HepG2 (cell line): ENCODE results near the gene DLX1. TPM values are rescaled to one million over a fixed set of nuclear protein-coding genes. Genes with fewer than 3 reads are reported as not detected.

Source experiments
- CBX2 ChIP-seq, 2 experiments: fragments of 200-600 bp in 1 of 2; sonication (generic); formaldehyde crosslinking in 1 of 2; IDR thresholded peaks; 2 replicates each; pipeline versions ENCODE4 v1.7.0 to v1.8.1; 2018 to 2022; ENCODE audit warnings: low read depth in 2 of 2, low read length in 1 of 2, mild to moderate bottlenecking in 1 of 2, missing genetic modification reagents in 1 of 2
- HNRNPK ChIP-seq: fragments of 200-400 bp; formaldehyde crosslinking; IDR thresholded peaks from 2 replicates; pipeline ENCODE4 v1.6.1; 2018; ENCODE audit warnings: low read length, low read depth, moderate library complexity, mild to moderate bottlenecking; ENCODE audit not compliant: poor library complexity, severe bottlenecking
- HNRNPUL1 ChIP-seq: fragments of 200-400 bp; formaldehyde crosslinking; IDR thresholded peaks from 2 replicates; pipeline ENCODE4 v1.6.1; 2017; ENCODE audit warnings: low read depth, mild to moderate bottlenecking, low read length, moderate library complexity
- HOXD1 ChIP-seq: sonication (generic); formaldehyde crosslinking; IDR thresholded peaks from 2 replicates; pipeline ENCODE4 v1.5.0; 2020; ENCODE audit warnings: missing genetic modification reagents
- KLF15 ChIP-seq: sonication (generic); formaldehyde crosslinking; IDR thresholded peaks from 2 replicates; pipeline ENCODE4 v1.8.1; 2023; ENCODE audit warnings: borderline replicate concordance, mild to moderate bottlenecking, inconsistent platforms, missing genetic modification reagents, mixed read lengths
- KLF16 ChIP-seq, 2 experiments: sonication (generic) in 1 of 2; formaldehyde crosslinking in 1 of 2; IDR thresholded peaks; 2 replicates each; pipeline versions ENCODE4 v1.6.1 to v1.8.0; 2016 to 2023; ENCODE audit warnings: missing genetic modification reagents in 2 of 2, missing compliant biosample characterization in 1 of 2
- MAFK ChIP-seq, 2 experiments: IDR thresholded peaks in 1 of 2; conservative IDR thresholded peaks in 1 of 2; 2 replicates each; pipeline ENCODE4 v1.6.1; 2011; ENCODE audit warnings: improper control_type of control experiment in 2 of 2, low read length in 2 of 2
- PAXIP1 ChIP-seq: sonication (generic); formaldehyde crosslinking; conservative IDR thresholded peaks from 2 replicates; pipeline ENCODE4 v1.4.0; 2020; ENCODE audit warnings: mild to moderate bottlenecking, missing genetic modification reagents, moderate library complexity
- PRDM10 ChIP-seq: sonication (generic); formaldehyde crosslinking; IDR thresholded peaks from 2 replicates; pipeline ENCODE4 v1.4.0; 2020; ENCODE audit warnings: low read depth, missing genetic modification reagents
- SNAPC2 ChIP-seq: sonication (generic); formaldehyde crosslinking; IDR thresholded peaks from 2 replicates; pipeline ENCODE4 v1.8.1; 2022; ENCODE audit warnings: mild to moderate bottlenecking, missing genetic modification reagents
- ZNF260 ChIP-seq: sonication (generic); formaldehyde crosslinking; IDR thresholded peaks from 2 replicates; pipeline ENCODE4 v1.4.0; 2020; ENCODE audit warnings: missing genetic modification reagents, low read depth, mild to moderate bottlenecking, borderline replicate concordance
- ZNF414 ChIP-seq: sonication (generic); formaldehyde crosslinking; IDR thresholded peaks from 2 replicates; pipeline ENCODE4 v1.5.0; 2020; ENCODE audit warnings: missing genetic modification reagents
- ZNF549 ChIP-seq: sonication (generic); formaldehyde crosslinking; IDR thresholded peaks from 2 replicates; pipeline ENCODE4 v1.5.0; 2020; ENCODE audit warnings: missing genetic modification reagents
- ZNF552 ChIP-seq: sonication (generic); formaldehyde crosslinking; IDR thresholded peaks from 2 replicates; pipeline ENCODE4 v1.9.0; 2022; ENCODE audit warnings: missing genetic modification reagents, mild to moderate bottlenecking, borderline replicate concordance
- ZNF691 ChIP-seq: sonication (generic); formaldehyde crosslinking; IDR thresholded peaks from 2 replicates; pipeline ENCODE4 v1.4.0; 2020; ENCODE audit warnings: missing genetic modification reagents, low read depth, mild to moderate bottlenecking, borderline replicate concordance
- ZNF777 ChIP-seq: sonication (generic); formaldehyde crosslinking; IDR thresholded peaks from 2 replicates; pipeline ENCODE4 v1.4.0; 2020; ENCODE audit warnings: missing genetic modification reagents
- polyA plus RNA-seq, 8 experiments: library from polyadenylated mRNA; depleted of rRNA in 3 of 8; stranded (reverse) in 7 of 8; unstranded in 1 of 8; fragments of >200 nt; fragmentation: Illumina TruSeq in 4 of 8; extraction: Trizol in 4 of 8; gene quantifications; 2 replicates each; pipeline versions ENCODE4 v1.2.1 to v1.2.3, GENCODE V29; 2011 to 2016; ENCODE audit warnings: low read depth in 4 of 8, missing spikeins in 1 of 8, mixed read lengths in 1 of 8; ENCODE audit not compliant: insufficient read depth in 1 of 8
- total RNA-seq, 5 experiments: library from RNA; depleted of rRNA; stranded (reverse); fragments of >200 nt; fragmentation: Illumina TruSeq; extraction: Trizol; gene quantifications; 2 replicates each; pipeline ENCODE4 v1.2.3, GENCODE V29; 2016; ENCODE audit warnings: low read depth in 1 of 5

The DLX1 gene
- total and polyA plus RNA-seq, 2 of the 13 experiments (the other 11 are each of a cell fraction or from before 2014, with no cell fraction given), result 0.18 to 0.86 TPM

- TF ChIP-seq CBX2 (IDR thresholded peaks at IDR 0.05; ENCODE audit: low read depth, low read length), result peak; percentile 85; the same call in 1 of the 2 replicates
- no peak; the same call in 1 of the 2 replicates for TF ChIP-seq CBX2 (CRISPR knock-in tag; IDR thresholded peaks at IDR 0.05; ENCODE audit: low read depth)
- no peak for TF ChIP-seq HOXD1
- TF ChIP-seq ZNF414 (CRISPR knock-in tag), result no peak
- TF ChIP-seq ZNF777 (CRISPR knock-in tag), result peak; percentile 56; the same call in 1 of the 2 replicates
- TF ChIP-seq KLF16 (CRISPR knock-in tag; IDR thresholded peaks at IDR 0.05), result 0 out of 4 replicates have a peak, but pooled peaks of 1 of the 2 experiments have one; percentile 25
- no peak for TF ChIP-seq HNRNPK
- TF ChIP-seq ZNF691 (CRISPR knock-in tag), result 0 out of 2 replicates have a peak, but pooled peaks have one; percentile 28
- TF ChIP-seq ZNF552 (CRISPR knock-in tag), result no peak
- no peak for TF ChIP-seq PRDM10
- TF ChIP-seq MAFK (conservative IDR thresholded peaks at IDR 0.05 in 1 of 2, IDR thresholded peaks at IDR 0.05 in 1 of 2; ENCODE audit: low read length in 2 of 2), result no peak
- TF ChIP-seq SNAPC2, result no peak
- TF ChIP-seq ZNF549 (CRISPR knock-in tag), result no peak
- no peak for TF ChIP-seq KLF15 (CRISPR knock-in tag)
- TF ChIP-seq ZNF260 (CRISPR knock-in tag), result no peak
- no peak for TF ChIP-seq HNRNPUL1
- no peak for TF ChIP-seq PAXIP1 (CRISPR knock-in tag)
These were observed 10.0 kb downstream of the DLX1 start (continued) for GRCh38 chr2:172095146-172095904.
